OCI-LY3 (cell line): ENCODE data around the gene LCN6.

Experiments used
- H2AFZ ChIP-seq: fragments of 200-600, 300-600 bp; shearing (Covaris generic); 2 replicates; pipeline ENCODE4 v1.6.0; 2014; ENCODE audit warnings: antibody characterized with exemption, low read depth, low read length
- H3K27ac ChIP-seq: fragments of 200-600, 300-600 bp; sonication (generic); 2 replicates; pipeline ENCODE4 v1.5.1; 2014; ENCODE audit warnings: mild to moderate bottlenecking, low read length, moderate library complexity, mixed read lengths
- H3K27me3 ChIP-seq: fragments of 200-600, 300-600 bp; sonication (generic); 2 replicates; pipeline ENCODE4 v1.6.1; 2014; ENCODE audit warnings: low read depth, low read length, mixed read lengths
- H3K36me3 ChIP-seq: fragments of 200-600, 300-600 bp; sonication (generic); replicated peaks from 2 replicates; pipeline ENCODE3; 2014; ENCODE audit warnings: low read depth, low read length, mixed read lengths
- H3K4me1 ChIP-seq: fragments of 300-600, 200-600 bp; sonication (generic); 2 replicates; pipeline ENCODE4 v1.6.1; 2014; ENCODE audit warnings: low read length, mixed read lengths
- H3K4me2 ChIP-seq: fragments of 200-600, 300-600 bp; sonication (generic); 2 replicates; pipeline ENCODE4 v1.6.1; 2014; ENCODE audit warnings: low read length, mixed read lengths
- H3K4me3 ChIP-seq: fragments of 300-600, 200-600 bp; sonication (generic); 2 replicates; pipeline ENCODE4 v1.5.1; 2014; ENCODE audit warnings: antibody characterized with exemption, mild to moderate bottlenecking, low read length, moderate library complexity
- H3K79me2 ChIP-seq: fragments of 300-600, 200-600 bp; shearing (Covaris generic); 2 replicates; pipeline ENCODE4 v1.6.1; 2014; ENCODE audit warnings: mild to moderate bottlenecking, low read length, mixed read lengths
- H3K9ac ChIP-seq: fragments of 300-600, 200-600 bp; shearing (Covaris generic); 2 replicates; pipeline ENCODE4 v1.6.0; 2014; ENCODE audit warnings: mild to moderate bottlenecking, low read length, moderate library complexity
- H3K9me3 ChIP-seq: fragments of 200-600, 300-600 bp; shearing (Covaris generic); 2 replicates; pipeline ENCODE4 v1.6.1; 2014; ENCODE audit warnings: low read length, mixed read lengths; ENCODE audit not compliant: insufficient read depth
- H4K20me1 ChIP-seq: fragments of 200-600, 300-600 bp; sonication (generic); 2 replicates; pipeline ENCODE4 v1.6.1; 2016; ENCODE audit warnings: low read length, mixed read lengths; ENCODE audit not compliant: insufficient read depth
- EZH2phosphoT487 ChIP-seq: fragments of 200-600 bp; shearing (Covaris generic); IDR thresholded peaks from 2 replicates; pipeline ENCODE4 v1.6.1; 2018; ENCODE audit warnings: antibody characterized with exemption, mixed run types, low read depth
- TF ChIP-seq, protein P1 (sequence below): fragments of 200-600, 300-600 bp; sonication (generic); IDR thresholded peaks from 2 replicates; pipeline ENCODE4 v1.5.1; 2014; ENCODE audit warnings: antibody characterized with exemption, low read length, low read depth

The LCN6 gene

DNA sequence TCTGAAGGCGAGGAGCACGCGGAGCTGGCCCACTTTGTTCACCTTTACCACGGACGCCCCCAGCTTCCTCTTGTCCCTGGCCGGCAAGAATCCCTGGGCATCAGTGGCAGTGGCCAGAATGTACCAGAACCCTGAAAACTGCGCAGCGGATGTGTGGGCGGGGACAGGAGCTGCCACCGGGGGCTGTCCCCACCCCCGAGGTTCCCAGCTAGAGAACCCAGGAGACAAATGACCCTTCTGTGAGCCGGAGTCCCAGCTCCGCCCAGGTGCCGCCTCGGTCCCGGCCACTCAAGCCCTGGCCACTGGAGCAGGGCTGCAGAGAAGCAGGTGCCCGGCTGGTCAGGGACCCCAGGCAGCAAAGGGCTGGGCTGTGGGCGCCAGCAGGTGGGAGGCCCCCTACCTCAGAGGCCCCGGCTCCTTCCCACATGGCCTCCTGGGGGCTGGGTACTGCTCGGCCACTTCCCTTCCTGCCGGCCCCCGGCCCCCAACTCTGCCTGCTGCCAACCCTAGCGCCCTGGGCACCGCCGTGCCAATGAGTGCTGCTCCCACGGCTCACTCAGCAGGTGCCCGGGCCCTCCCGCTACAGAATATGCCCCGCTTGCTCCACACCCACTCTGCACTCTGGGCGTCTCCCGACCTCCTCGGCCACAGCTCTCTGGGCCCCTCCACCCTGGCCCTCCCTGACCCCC lies 6.3 kb downstream of the LCN6 start:
- Histone ChIP-seq H3K27ac (no peak overlapping the region), H3K4me1 (no peaks in the 10 kb centered on the region), H2AFZ (no peak overlapping the region)

DNA sequence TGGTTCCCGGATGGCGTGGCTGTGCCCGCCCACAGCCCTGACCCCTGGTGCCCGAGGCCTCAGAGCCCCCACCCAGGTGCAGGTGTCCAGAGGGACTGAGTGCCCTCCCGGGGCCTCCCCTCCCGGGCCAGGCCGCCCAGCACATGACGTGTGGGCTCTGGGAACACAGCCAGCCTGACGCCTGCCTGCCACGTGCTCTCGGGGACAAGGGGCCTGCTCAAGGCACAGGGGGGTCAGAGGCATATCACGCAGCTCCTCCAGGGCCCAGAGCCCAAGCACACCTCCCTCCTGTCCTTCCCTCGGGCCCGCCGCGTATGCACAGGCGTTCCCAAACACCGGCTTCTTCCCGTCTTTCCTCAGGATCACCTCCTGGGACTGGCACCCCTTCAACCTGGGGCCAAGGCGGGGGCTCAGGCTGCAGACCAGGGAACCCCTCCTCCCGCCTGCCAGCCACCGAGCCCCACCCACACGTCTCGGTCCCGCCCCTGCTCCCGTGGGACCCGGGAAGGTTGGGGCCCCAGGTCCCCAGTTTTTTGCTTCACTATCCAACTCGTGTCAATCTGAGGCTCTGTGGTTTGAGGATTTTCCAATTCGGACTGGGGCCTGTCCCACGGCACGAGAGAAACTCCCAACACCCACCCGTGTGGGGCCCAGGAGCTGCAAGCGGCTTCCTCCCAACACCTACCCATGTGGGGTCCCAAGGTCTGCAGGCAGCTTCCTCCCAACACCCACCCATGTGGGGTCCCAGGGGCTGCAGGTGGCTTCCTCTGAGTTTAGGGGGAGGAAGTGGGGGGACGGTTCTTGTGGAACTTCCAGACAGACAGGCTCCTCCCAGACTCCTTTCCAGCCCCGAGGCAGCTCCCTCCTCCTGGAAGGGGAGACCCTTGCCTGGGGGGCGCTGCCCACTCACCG lies 7.1 kb downstream of the LCN6 start:
- Histone ChIP-seq H3K27ac (no peak overlapping the region), H3K4me2 (no peak overlapping the region), H3K4me1 (no peaks in the 10 kb centered on the region), H3K4me3 (no peak overlapping the region), H3K79me2 (no peaks in the 10 kb centered on the region), H3K9me3 (no peaks in the 10 kb centered on the region), H3K36me3 (no peaks in the 10 kb centered on the region), H2AFZ (no peak overlapping the region), H3K9ac (no peak overlapping the region), H3K27me3 (peaks cover 19% of the 10 kb centered on the region), H4K20me1 (no peaks in the 10 kb centered on the region)
- TF ChIP-seq EZH2phosphoT487 = no peak
- TF ChIP-seq, protein P1, sequence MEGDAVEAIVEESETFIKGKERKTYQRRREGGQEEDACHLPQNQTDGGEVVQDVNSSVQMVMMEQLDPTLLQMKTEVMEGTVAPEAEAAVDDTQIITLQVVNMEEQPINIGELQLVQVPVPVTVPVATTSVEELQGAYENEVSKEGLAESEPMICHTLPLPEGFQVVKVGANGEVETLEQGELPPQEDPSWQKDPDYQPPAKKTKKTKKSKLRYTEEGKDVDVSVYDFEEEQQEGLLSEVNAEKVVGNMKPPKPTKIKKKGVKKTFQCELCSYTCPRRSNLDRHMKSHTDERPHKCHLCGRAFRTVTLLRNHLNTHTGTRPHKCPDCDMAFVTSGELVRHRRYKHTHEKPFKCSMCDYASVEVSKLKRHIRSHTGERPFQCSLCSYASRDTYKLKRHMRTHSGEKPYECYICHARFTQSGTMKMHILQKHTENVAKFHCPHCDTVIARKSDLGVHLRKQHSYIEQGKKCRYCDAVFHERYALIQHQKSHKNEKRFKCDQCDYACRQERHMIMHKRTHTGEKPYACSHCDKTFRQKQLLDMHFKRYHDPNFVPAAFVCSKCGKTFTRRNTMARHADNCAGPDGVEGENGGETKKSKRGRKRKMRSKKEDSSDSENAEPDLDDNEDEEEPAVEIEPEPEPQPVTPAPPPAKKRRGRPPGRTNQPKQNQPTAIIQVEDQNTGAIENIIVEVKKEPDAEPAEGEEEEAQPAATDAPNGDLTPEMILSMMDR = no peak

More for the DNA sequence above, 6.3 kb downstream of the LCN6 start:
- Histone ChIP-seq H3K79me2 (no peaks in the 10 kb centered on the region), H3K9ac (no peak overlapping the region), H3K36me3 (no peaks in the 10 kb centered on the region), H3K4me3 (no peak overlapping the region), H3K4me2 (no peak overlapping the region), H3K9me3 (no peaks in the 10 kb centered on the region), H4K20me1 (no peaks in the 10 kb centered on the region), H3K27me3 (peaks cover 19% of the 10 kb centered on the region)
- no peak for TF ChIP-seq EZH2phosphoT487
- TF ChIP-seq, protein P1 = no peak

GRCh38 chr9:136740491-136740890 lies 7.8 kb downstream of the LCN6 start:
- Histone ChIP-seq H2AFZ (no peak overlapping the region), H4K20me1 (no peaks in the 10 kb centered on the region), H3K9ac (no peak overlapping the region), H3K9me3 (no peaks in the 10 kb centered on the region), H3K4me1 (no peaks in the 10 kb centered on the region), H3K27ac (no peak overlapping the region), H3K27me3 (peaks cover 19% of the 10 kb centered on the region), H3K4me2 (no peak overlapping the region), H3K4me3 (no peak overlapping the region), H3K36me3 (no peaks in the 10 kb centered on the region), H3K79me2 (no peaks in the 10 kb centered on the region)
- TF ChIP-seq EZH2phosphoT487 = no peak
- TF ChIP-seq, protein P1 = no peak

- Histone ChIP-seq H3K4me1 (no peaks in the 10 kb centered on the region), H3K9ac (no peak overlapping the region), H3K4me2 (no peak overlapping the region), H3K9me3 (no peaks in the 10 kb centered on the region), H3K36me3 (no peaks in the 10 kb centered on the region), H4K20me1 (no peaks in the 10 kb centered on the region), H3K27ac (no peak overlapping the region), H3K4me3 (no peak overlapping the region), H3K79me2 (no peaks in the 10 kb centered on the region), H3K27me3 (peaks cover 19% of the 10 kb centered on the region), H2AFZ (no peak overlapping the region)
- TF ChIP-seq, protein P1 = no peak
These were observed 8.3 kb downstream of the LCN6 start for GRCh38 chr9:136740069-136740468.
